Thoracic aorta (tissue), 2 donors: ENCODE measurements around the gene PIEZO2. TPM values are rescaled to one million over a fixed set of nuclear protein-coding genes. Genes with fewer than 3 reads are reported as not detected.
"Not testable (repeated sequence)": the region's sequence is repeated elsewhere in the genome, so short reads cannot be mapped to it uniquely, and the experiment has no call there.

ENCODE experiments used
- ATAC-seq: fragments of 150-250 bp; one replicate; pipeline ENCODE4 v1.8.0; 2017; ENCODE audit warnings: low read depth; ENCODE audit not compliant: insufficient number of reproducible peaks, low FRiP score
- DNase-seq: peaks from one replicate; pipeline ENCODE4 v3.0.0-alpha.2; 2020; ENCODE audit warnings: low spot score
- H3K27ac ChIP-seq, 2 donors: fragments of 200-600 bp; sonication (generic); 1 replicate in 1 of 2; 2 replicates in 1 of 2; pipeline ENCODE4 v1.5.1; 2016; ENCODE audit warnings: mild to moderate bottlenecking in 2 of 2, moderate library complexity in 2 of 2
- H3K27me3 ChIP-seq: fragments of 200-600 bp; sonication (generic); replicated peaks from 2 replicates; pipeline ENCODE4 v1.6.0; 2016; ENCODE audit warnings: mild to moderate bottlenecking; ENCODE audit not compliant: insufficient read depth
- H3K36me3 ChIP-seq: fragments of 200-600 bp; sonication (generic); one replicate; pipeline ENCODE4 v1.5.1; 2016
- H3K4me1 ChIP-seq, 2 donors: fragments of 200-600 bp; sonication (generic); 1 replicate in 1 of 2; 2 replicates in 1 of 2; pipeline versions ENCODE4 v1.5.1 to v1.6.0; 2016; ENCODE audit warnings: low read depth in 2 of 2, mild to moderate bottlenecking in 1 of 2; ENCODE audit not compliant: control insufficient read depth in 1 of 2
- H3K4me3 ChIP-seq: fragments of 200-600 bp; sonication (generic); 2 replicates; pipeline ENCODE4 v1.5.1; 2016; ENCODE audit warnings: mild to moderate bottlenecking
- H3K9me3 ChIP-seq: fragments of 200-600 bp; sonication (generic); 2 replicates; pipeline ENCODE4 v1.5.1; 2016
- CTCF ChIP-seq: fragments of 200-600 bp; sonication (generic); IDR thresholded peaks from one replicate; pipeline ENCODE4 v1.5.1; 2019; ENCODE audit warnings: antibody characterized with exemption
- total RNA-seq, 2 donors: library from RNA; depleted of rRNA; stranded (reverse); fragments of >200 nt; gene quantifications; one replicate each; pipeline versions ENCODE4 v1.1.0 to v1.2.3, GENCODE V29; 2016

The PIEZO2 gene
- total RNA-seq, 2 donors from 2014 or later, result 8.3 to 10.3 TPM

GRCh38 chr18:10942998-10943397 is 206.4 kb downstream of the PIEZO2 start:
- Histone ChIP-seq H3K4me1 (peaks cover 0 to 4% of the 10 kb centered on the region in 2 donors), H3K36me3 (no peaks in the 10 kb centered on the region), H3K27me3 (no peaks in the 10 kb centered on the region), H3K4me3 (no peak overlapping the region), H3K27ac (no peak overlapping the region), H3K9me3 (peaks cover 22% of the 10 kb centered on the region)
- no peak for ATAC-seq
- TF ChIP-seq CTCF, result no peak
- no peak for DNase-seq

- H3K27ac ChIP-seq, result no peak overlapping the region
- H3K27me3 ChIP-seq, result no peaks in the 10 kb centered on the region
- no peak for TF ChIP-seq CTCF
- no peak for ATAC-seq
- peaks cover 9 to 31% of the 10 kb centered on the region in 2 donors for H3K4me1 ChIP-seq
- no peak overlapping the region for H3K4me3 ChIP-seq
- peaks cover 3% of the 10 kb centered on the region for H3K9me3 ChIP-seq
- H3K36me3 ChIP-seq, result no peaks in the 10 kb centered on the region
- DNase-seq, result no peak
Observed at GRCh38 chr18:10939822-10940221, 209.5 kb downstream of the PIEZO2 start.

GRCh38 chr18:10937743-10938640 is 211.4 kb downstream of the PIEZO2 start:
- DNase-seq, result no peak
- Histone ChIP-seq H3K4me3 (no peak overlapping the region), H3K27ac (no peak overlapping the region), H3K36me3 (no peaks in the 10 kb centered on the region), H3K4me1 (peaks cover 9 to 31% of the 10 kb centered on the region in 2 donors), H3K9me3 (no peaks in the 10 kb centered on the region), H3K27me3 (no peaks in the 10 kb centered on the region)
- TF ChIP-seq CTCF, result no peak
- no peak for ATAC-seq

- Histone ChIP-seq H3K4me3 (no peak overlapping the region), H3K27me3 (no peaks in the 10 kb centered on the region), H3K36me3 (no peaks in the 10 kb centered on the region), H3K27ac (no peak overlapping the region), H3K4me1 (peaks cover 9 to 31% of the 10 kb centered on the region in 2 donors), H3K9me3 (no peaks in the 10 kb centered on the region)
- TF ChIP-seq CTCF, result no peak
- ATAC-seq (no peak), DNase-seq (no peak)
Observed at GRCh38 chr18:10936176-10937053, 213.0 kb downstream of the PIEZO2 start.

- peaks cover 9 to 31% of the 10 kb centered on the region in 2 donors for H3K4me1 ChIP-seq
- H3K27me3 ChIP-seq, result no peaks in the 10 kb centered on the region
- no peak for TF ChIP-seq CTCF
- H3K4me3 ChIP-seq, result no peak overlapping the region
- no peak overlapping the region for H3K27ac ChIP-seq
- ATAC-seq (no peak), DNase-seq (no peak)
- no peaks in the 10 kb centered on the region for H3K9me3 ChIP-seq
- no peaks in the 10 kb centered on the region for H3K36me3 ChIP-seq
Observed at GRCh38 chr18:10935588-10935987, 213.8 kb downstream of the PIEZO2 start.

GRCh38 chr18:10933648-10934047 is 215.7 kb downstream of the PIEZO2 start:
- not testable (repeated sequence) for H3K27ac ChIP-seq, ATAC-seq, H3K9me3 ChIP-seq, H3K4me3 ChIP-seq, H3K27me3 ChIP-seq, H3K36me3 ChIP-seq, DNase-seq
- H3K4me1 ChIP-seq, result peaks cover 9 to 31% of the 10 kb centered on the region in 2 donors
